ENCODE data around the gene JMJD1C. TPM values are rescaled to one million over a fixed set of nuclear protein-coding genes. Genes with fewer than 3 reads are reported as not detected.

JMJD1C gene
- polyA plus RNA-seq, 2 of the 4 experiments (the other 2 are of a cell fraction) = 15.9 to 47.2 TPM

DNA sequence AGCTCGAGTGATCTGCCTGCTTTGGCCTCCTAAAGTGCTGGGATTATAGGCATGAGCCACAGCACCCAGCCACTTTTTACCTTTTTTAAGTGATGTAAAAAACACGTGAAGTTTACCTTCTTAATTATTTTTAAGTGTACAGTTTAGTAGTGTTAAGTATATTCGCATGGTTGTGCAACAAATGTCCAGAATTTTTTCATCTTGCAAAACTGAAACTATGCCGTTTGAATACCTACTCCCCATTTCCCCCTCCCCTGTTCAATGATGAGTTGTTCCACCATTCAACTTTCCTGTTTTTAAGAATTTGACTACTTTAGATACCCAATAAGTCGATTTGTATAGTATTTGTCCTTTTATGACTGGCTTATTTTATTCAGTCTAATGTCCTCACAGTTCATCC lies 321.8 kb downstream of the JMJD1C start:
- Histone ChIP-seq H3K9me3 (no peaks in the 10 kb centered on the region), H3K4me2 (no peak overlapping the region), H3K4me1 (no peaks in the 10 kb centered on the region), H3K27ac (no peak overlapping the region), H3K4me3 (no peak overlapping the region)
- ATAC-seq = no peak
- FAIRE-seq = no peak
- WGBS (ENCODE audit: missing lambda C conversion rate) = 71% methylated on average over 5 of the region's 5 CpGs
- POLR2A ChIA-PET = no interaction called here
- DNase-seq (ENCODE audit: low read depth in 1 of 2, low spot score in 1 of 2) = no peak
- TF ChIP-seq JUN (IDR thresholded peaks at IDR 0.05) = no peak
- no peak for TF ChIP-seq NFE2L2 (conservative IDR thresholded peaks at IDR 0.05; ENCODE audit: low read length)
- no peak for TF ChIP-seq EHF (CRISPR knock-in tag; IDR thresholded peaks at IDR 0.05)
- no peak for TF ChIP-seq PHF8 (IDR thresholded peaks at IDR 0.05; ENCODE audit: borderline replicate concordance, low read depth)
- TF ChIP-seq RARB (CRISPR knock-in tag; IDR thresholded peaks at IDR 0.05) = no peak
- TF ChIP-seq REST (IDR thresholded peaks at IDR 0.05) = no peak
- no peak for TF ChIP-seq MAFK (IDR thresholded peaks at IDR 0.05; ENCODE audit: partially characterized antibody)
- no peak for TF ChIP-seq KDM1A (IDR thresholded peaks at IDR 0.05; ENCODE audit: low read depth)
- no peak for TF ChIP-seq FOSB (CRISPR knock-in tag; IDR thresholded peaks at IDR 0.05)
- no peak for TF ChIP-seq ZNF302 (CRISPR knock-in tag; IDR thresholded peaks at IDR 0.05)
- TF ChIP-seq ATOH8 (CRISPR knock-in tag; IDR thresholded peaks at IDR 0.05; ENCODE audit: low read depth) = no peak
- CTCF ChIA-PET = interaction anchor here (4.3 kb wide), 1 partner anchor 14 kb away, joined by 30 read pairs; no protein-coding TSS in a partner anchor

- H3K4me3 ChIP-seq = no peak overlapping the region
- WGBS (ENCODE audit: missing lambda C conversion rate) = 89% methylated on average over 6 of the region's 6 CpGs
- H3K9me3 ChIP-seq = no peaks in the 10 kb centered on the region
- ChIA-PET CTCF (interaction anchor here (0.9 to 3.2 kb wide), 2 partner anchors 15 to 548 kb away, joined by 4 to 17 read pairs; no protein-coding TSS in a partner anchor), POLR2A (interaction anchor here (1.0 kb wide), 1 partner anchor 9 kb away, joined by 3 read pairs; the partner anchor contains the start of gene NRBF2)
- ATAC-seq (no peak), DNase-seq (ENCODE audit: low read depth in 1 of 2, low spot score in 1 of 2) (no peak), FAIRE-seq (no peak)
- H3K4me2 ChIP-seq = no peak overlapping the region
- H3K4me1 ChIP-seq = no peaks in the 10 kb centered on the region
- TF ChIP-seq HOXB5 (CRISPR knock-in tag; IDR thresholded peaks at IDR 0.05) (no peak), SREBF2 (IDR thresholded peaks at IDR 0.05) (no peak), ESRRA (IDR thresholded peaks at IDR 0.05; ENCODE audit: borderline replicate concordance, low read length) (no peak), NR3C1 (IDR thresholded peaks at IDR 0.05) (no peak), BCL3 (IDR thresholded peaks at IDR 0.05) (no peak), RCOR1 (IDR thresholded peaks at IDR 0.05; ENCODE audit: low read depth, low read length) (no peak), ZNF302 (CRISPR knock-in tag; IDR thresholded peaks at IDR 0.05) (no peak), FOSB (CRISPR knock-in tag; IDR thresholded peaks at IDR 0.05) (no peak), PHF8 (IDR thresholded peaks at IDR 0.05; ENCODE audit: borderline replicate concordance, low read depth) (no peak), CBX2 (IDR thresholded peaks at IDR 0.05; ENCODE audit: borderline replicate concordance, low read depth) (no peak), RARB (CRISPR knock-in tag; IDR thresholded peaks at IDR 0.05) (no peak), ZFP36 (IDR thresholded peaks at IDR 0.05; ENCODE audit: borderline replicate concordance, partially characterized antibody) (no peak), GATA3 (IDR thresholded peaks at IDR 0.05; ENCODE audit: borderline replicate concordance) (no peak), HOXA7 (CRISPR knock-in tag; IDR thresholded peaks at IDR 0.05) (no peak), CBX8 (IDR thresholded peaks at IDR 0.05) (no peak)
- TF ChIP-seq, protein P1, sequence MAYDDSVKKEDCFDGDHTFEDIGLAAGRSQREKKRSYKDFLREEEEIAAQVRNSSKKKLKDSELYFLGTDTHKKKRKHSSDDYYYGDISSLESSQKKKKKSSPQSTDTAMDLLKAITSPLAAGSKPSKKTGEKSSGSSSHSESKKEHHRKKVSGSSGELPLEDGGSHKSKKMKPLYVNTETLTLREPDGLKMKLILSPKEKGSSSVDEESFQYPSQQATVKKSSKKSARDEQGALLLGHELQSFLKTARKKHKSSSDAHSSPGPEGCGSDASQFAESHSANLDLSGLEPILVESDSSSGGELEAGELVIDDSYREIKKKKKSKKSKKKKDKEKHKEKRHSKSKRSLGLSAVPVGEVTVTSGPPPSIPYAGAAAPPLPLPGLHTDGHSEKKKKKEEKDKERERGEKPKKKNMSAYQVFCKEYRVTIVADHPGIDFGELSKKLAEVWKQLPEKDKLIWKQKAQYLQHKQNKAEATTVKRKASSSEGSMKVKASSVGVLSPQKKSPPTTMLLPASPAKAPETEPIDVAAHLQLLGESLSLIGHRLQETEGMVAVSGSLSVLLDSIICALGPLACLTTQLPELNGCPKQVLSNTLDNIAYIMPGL (CRISPR knock-in tag; IDR thresholded peaks at IDR 0.05; ENCODE audit: borderline replicate concordance) = no peak
- TF ChIP-seq, protein P2, sequence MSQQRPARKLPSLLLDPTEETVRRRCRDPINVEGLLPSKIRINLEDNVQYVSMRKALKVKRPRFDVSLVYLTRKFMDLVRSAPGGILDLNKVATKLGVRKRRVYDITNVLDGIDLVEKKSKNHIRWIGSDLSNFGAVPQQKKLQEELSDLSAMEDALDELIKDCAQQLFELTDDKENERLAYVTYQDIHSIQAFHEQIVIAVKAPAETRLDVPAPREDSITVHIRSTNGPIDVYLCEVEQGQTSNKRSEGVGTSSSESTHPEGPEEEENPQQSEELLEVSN (IDR thresholded peaks at IDR 0.05; ENCODE audit: borderline replicate concordance, low read depth) = no peak
- TF ChIP-seq, protein P3, sequence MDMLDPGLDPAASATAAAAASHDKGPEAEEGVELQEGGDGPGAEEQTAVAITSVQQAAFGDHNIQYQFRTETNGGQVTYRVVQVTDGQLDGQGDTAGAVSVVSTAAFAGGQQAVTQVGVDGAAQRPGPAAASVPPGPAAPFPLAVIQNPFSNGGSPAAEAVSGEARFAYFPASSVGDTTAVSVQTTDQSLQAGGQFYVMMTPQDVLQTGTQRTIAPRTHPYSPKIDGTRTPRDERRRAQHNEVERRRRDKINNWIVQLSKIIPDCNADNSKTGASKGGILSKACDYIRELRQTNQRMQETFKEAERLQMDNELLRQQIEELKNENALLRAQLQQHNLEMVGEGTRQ (IDR thresholded peaks at IDR 0.05) = no peak
- no peak overlapping the region for H3K27ac ChIP-seq
These were observed 323.6 kb downstream of the JMJD1C start for GRCh38 chr10:63142136-63142535.
